Stomach (tissue), 9 donors: ENCODE data around the gene KCNN3. TPM values are rescaled to one million over a fixed set of nuclear protein-coding genes. Genes with fewer than 3 reads are reported as not detected.
A peak's percentile ranks its signal among the peaks of the same experiment; 100 is the strongest.

Source experiments
- DNase-seq, 2 donors: peaks; one replicate each; pipeline versions ENCODE4 v3.0.0 to v3.0.0-alpha.2; 2013 to 2019
- H3K27ac ChIP-seq, 5 donors: fragments of 200-600 bp in 4 of 5; sonication (generic) in 4 of 5; one replicate each; pipeline ENCODE4 v1.5.1; 2013 to 2019; ENCODE audit warnings: mild to moderate bottlenecking in 1 of 5, moderate library complexity in 1 of 5
- H3K27me3 ChIP-seq, 3 donors: fragments of 200-600 bp; sonication (generic); one replicate each; pipeline ENCODE4 v1.5.1; 2017 to 2019; ENCODE audit warnings: mixed run types in 1 of 3
- H3K36me3 ChIP-seq, 4 donors: fragments of 200-600 bp; sonication (generic); 1 replicate in 3 of 4; 2 replicates in 1 of 4; pipeline ENCODE4 v1.5.1; 2016 to 2019
- H3K4me1 ChIP-seq, 4 donors: fragments of 200-600 bp; sonication (generic); one replicate each; pipeline ENCODE4 v1.5.1; 2016 to 2019
- H3K4me3 ChIP-seq, 4 donors: fragments of 200-600 bp; sonication (generic) in 3 of 4; one replicate each; pipeline ENCODE4 v1.5.1; 2016 to 2019; ENCODE audit warnings: mild to moderate bottlenecking in 1 of 4
- H3K9me3 ChIP-seq, 4 donors: fragments of 200-600 bp; sonication (generic); one replicate each; pipeline ENCODE4 v1.5.1; 2016 to 2019
- EP300 ChIP-seq: sonication (generic); formaldehyde crosslinking; IDR thresholded peaks from one replicate; pipeline ENCODE4 v1.6.1; 2017; ENCODE audit warnings: antibody characterized with exemption
- POLR2A ChIP-seq, 4 donors: fragments of 450-650 bp; IDR thresholded peaks; one replicate each; pipeline ENCODE4 v1.6.1; 2016; ENCODE audit warnings: antibody characterized with exemption in 4 of 4, control low read depth in 2 of 4, mild to moderate bottlenecking in 1 of 4, moderate library complexity in 1 of 4
- POLR2AphosphoS5 ChIP-seq, 3 donors: sonication (generic); formaldehyde crosslinking; IDR thresholded peaks; one replicate each; pipeline ENCODE4 v1.6.1; 2016; ENCODE audit warnings: antibody characterized with exemption in 3 of 3
- WGBS, 5 donors: extraction: QIAGEN DNeasy Blood & Tissue Kit in 3 of 5; methylation state at CpG; one replicate each; pipeline versions ENCODE4 v1.1.5 to v1.1.7; 2013 to 2018; 5-methylcytosine and 5-hydroxymethylcytosine counted together
- intact Hi-C: fragments of 100-400 bp; cut with DNase I; formaldehyde crosslinking; loops from one replicate; pipeline ENCODE4 v1.15.1; 2023; ENCODE audit warnings: low total_unique reads
- polyA plus RNA-seq, 3 donors: library from polyadenylated mRNA; stranded (reverse); fragments of 200-250 nt; gene quantifications; one replicate each; pipeline ENCODE4 v1.2.3, GENCODE V29; 2013
- total RNA-seq, 5 donors: library from RNA; depleted of rRNA; stranded (reverse); fragments of >200 nt; gene quantifications; one replicate each; pipeline versions ENCODE4 v1.1.0 to v1.2.3, GENCODE V29; 2014 to 2016
- TF ChIP-seq, protein P1 (sequence below), 7 experiments: fragments of 450-650 bp in 4 of 7; fragments of 200-600 bp in 3 of 7; sonication (generic) in 3 of 7; IDR thresholded peaks; one replicate each; pipeline ENCODE4 v1.5.1; 2016 to 2019; ENCODE audit warnings: antibody characterized with exemption in 7 of 7, control low read depth in 2 of 7, mild to moderate bottlenecking in 1 of 7
- donor health status: healthy with polysubstance abuse.
- donor health status: Bipolar disorder and iron deficiency.
- donor health status: healthy.

Gene KCNN3
- total and polyA plus RNA-seq, 8 donors: 0.19 to 10.7 (median 2.3) TPM

DNA sequence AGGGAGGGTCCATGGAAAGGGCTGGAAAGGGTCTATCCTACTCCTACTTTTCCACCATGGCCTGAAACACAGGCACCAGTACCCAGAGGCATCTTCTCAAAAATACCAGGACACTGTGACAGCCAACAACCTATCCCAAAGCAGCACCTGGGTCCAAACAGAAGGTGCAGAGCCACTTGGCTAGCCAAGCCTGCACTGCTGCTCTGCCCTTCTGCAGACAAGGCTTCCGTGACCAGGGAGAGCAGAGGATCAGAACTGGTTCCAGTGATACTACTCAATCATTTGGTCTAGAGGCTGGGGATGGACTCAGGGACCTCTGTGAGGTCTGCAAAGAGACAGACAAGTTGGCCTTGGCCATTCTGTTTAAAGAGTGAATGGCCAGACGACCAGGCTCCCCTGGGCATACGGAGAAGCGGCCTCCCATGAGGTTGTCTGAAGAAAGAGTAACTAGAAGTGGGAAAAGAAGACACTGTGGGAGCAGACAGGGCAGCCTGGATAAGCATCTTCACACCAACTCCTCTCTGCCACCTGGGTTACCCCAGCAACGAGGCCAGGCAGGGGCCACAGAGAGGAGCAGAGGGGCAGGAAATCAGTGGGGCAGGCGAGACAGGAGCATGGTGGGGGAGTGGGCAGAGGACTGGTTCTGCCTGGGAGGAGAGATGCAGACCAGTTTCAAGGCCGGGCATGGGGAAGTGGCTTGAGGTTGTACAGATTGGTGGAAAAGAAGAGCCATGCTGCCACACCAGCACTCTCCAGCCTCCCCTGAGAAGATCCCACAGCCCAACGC, 5.7 kb downstream of the KCNN3 start:
- Histone ChIP-seq H3K27ac (no peak overlapping the region), H3K4me1 (peaks cover 0 to 30% (median 23%) of the 10 kb centered on the region in 4 donors), H3K36me3 (no peaks in the 10 kb centered on the region), H3K4me3 (no peak overlapping the region), H3K27me3 (peaks cover 0 to 58% (median 26%) of the 10 kb centered on the region in 3 donors), H3K9me3 (no peaks in the 10 kb centered on the region)
- DNase-seq: no peak
- 82 to 87% (median 84%) methylated on average over 8 of the region's 8 CpGs for WGBS, 5 donors
- intact Hi-C loops: no loop called here
- TF ChIP-seq EP300: no peak

GRCh38 chr1:154863315-154864174, 6.5 kb downstream of the KCNN3 start:
- TF ChIP-seq POLR2A (IDR thresholded peaks at IDR 0.05): no peak
- TF ChIP-seq, protein P1, sequence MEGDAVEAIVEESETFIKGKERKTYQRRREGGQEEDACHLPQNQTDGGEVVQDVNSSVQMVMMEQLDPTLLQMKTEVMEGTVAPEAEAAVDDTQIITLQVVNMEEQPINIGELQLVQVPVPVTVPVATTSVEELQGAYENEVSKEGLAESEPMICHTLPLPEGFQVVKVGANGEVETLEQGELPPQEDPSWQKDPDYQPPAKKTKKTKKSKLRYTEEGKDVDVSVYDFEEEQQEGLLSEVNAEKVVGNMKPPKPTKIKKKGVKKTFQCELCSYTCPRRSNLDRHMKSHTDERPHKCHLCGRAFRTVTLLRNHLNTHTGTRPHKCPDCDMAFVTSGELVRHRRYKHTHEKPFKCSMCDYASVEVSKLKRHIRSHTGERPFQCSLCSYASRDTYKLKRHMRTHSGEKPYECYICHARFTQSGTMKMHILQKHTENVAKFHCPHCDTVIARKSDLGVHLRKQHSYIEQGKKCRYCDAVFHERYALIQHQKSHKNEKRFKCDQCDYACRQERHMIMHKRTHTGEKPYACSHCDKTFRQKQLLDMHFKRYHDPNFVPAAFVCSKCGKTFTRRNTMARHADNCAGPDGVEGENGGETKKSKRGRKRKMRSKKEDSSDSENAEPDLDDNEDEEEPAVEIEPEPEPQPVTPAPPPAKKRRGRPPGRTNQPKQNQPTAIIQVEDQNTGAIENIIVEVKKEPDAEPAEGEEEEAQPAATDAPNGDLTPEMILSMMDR (IDR thresholded peaks at IDR 0.05): peak in 5 of 7 experiments; percentile 43 to 76 (median 55)
- intact Hi-C loops: no loop called here
- peak; percentile 57 to 67 for DNase-seq
- peaks cover 0 to 22% (median 17%) of the 10 kb centered on the region in 4 donors for H3K4me1 ChIP-seq
- no peaks in the 10 kb centered on the region for H3K9me3 ChIP-seq
- 60 to 73% (median 64%) methylated on average over 16 of the region's 16 CpGs for WGBS, 5 donors
- H3K27me3 ChIP-seq: peaks cover 0 to 49% (median 20%) of the 10 kb centered on the region in 3 donors
- peak overlapping the region in 1 of 5 donors; percentile 48 for H3K27ac ChIP-seq
- H3K36me3 ChIP-seq: no peaks in the 10 kb centered on the region
- no peak overlapping the region for H3K4me3 ChIP-seq

- no peak overlapping the region for H3K4me3 ChIP-seq
- no peaks in the 10 kb centered on the region for H3K9me3 ChIP-seq
- H3K27me3 ChIP-seq: peaks cover 0 to 43% (median 14%) of the 10 kb centered on the region in 3 donors
- intact Hi-C loops: no loop called here
- H3K4me1 ChIP-seq: peaks cover 0 to 15% (median 11%) of the 10 kb centered on the region in 4 donors
- peak in 1 of 2 donors; percentile 41 for DNase-seq
- TF ChIP-seq, protein P1 (IDR thresholded peaks at IDR 0.05): no peak
- TF ChIP-seq EP300: no peak
- no peak for TF ChIP-seq POLR2AphosphoS5 (IDR thresholded peaks at IDR 0.05)
- no peak for TF ChIP-seq POLR2A (IDR thresholded peaks at IDR 0.05)
- H3K36me3 ChIP-seq: no peaks in the 10 kb centered on the region
- peak overlapping the region in 1 of 5 donors; percentile 48 for H3K27ac ChIP-seq
- 33 to 49% (median 42%) methylated on average over 13 of the region's 13 CpGs for WGBS, 5 donors
Observed at GRCh38 chr1:154862907-154863306, 7.2 kb downstream of the KCNN3 start.

DNA sequence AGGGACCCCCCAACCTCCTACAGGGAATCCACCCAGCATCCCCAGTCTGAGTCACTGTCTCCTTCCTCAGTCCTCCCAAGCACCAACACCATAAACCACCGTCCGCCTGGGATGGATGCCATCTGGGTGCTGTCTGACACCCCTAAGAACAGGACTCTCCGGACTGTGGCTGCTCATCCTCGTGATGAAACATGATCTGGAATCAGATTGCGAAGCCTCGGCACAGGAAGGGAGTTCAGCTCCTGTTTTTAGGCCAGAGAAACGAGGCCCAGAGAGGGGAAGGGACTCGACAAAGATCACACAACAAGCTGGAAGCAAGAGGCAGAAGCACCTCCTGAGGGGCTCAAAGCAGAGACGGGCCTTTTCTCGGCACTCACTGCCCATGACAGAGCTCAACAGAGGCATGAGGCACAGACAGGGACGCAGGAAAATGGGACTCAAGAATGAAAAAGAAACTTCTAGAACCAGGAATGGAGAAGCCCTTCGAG, 8.4 kb downstream of the KCNN3 start:
- H3K4me1 ChIP-seq: peaks cover 0 to 3% (median under 1%) of the 10 kb centered on the region in 4 donors
- no peaks in the 10 kb centered on the region for H3K9me3 ChIP-seq
- H3K27ac ChIP-seq: peak overlapping the region in 1 of 5 donors; percentile 48
- no peak for DNase-seq
- H3K4me3 ChIP-seq: no peak overlapping the region
- peaks cover 0 to 40% (median 1%) of the 10 kb centered on the region in 3 donors for H3K27me3 ChIP-seq
- no peak for TF ChIP-seq POLR2AphosphoS5 (IDR thresholded peaks at IDR 0.05)
- TF ChIP-seq, protein P1 (IDR thresholded peaks at IDR 0.05): no peak
- no peak for TF ChIP-seq POLR2A (IDR thresholded peaks at IDR 0.05)
- H3K36me3 ChIP-seq: no peaks in the 10 kb centered on the region
- intact Hi-C loops: no loop called here
- 71 to 81% (median 74%) methylated on average over 12 of the region's 12 CpGs for WGBS, 5 donors
